MG63 (cell line): ENCODE measurements around the gene MYO1E. TPM values are rescaled to one million over a fixed set of nuclear protein-coding genes. Genes with fewer than 3 reads are reported as not detected.
"Not testable (repeated sequence)": the region's sequence is repeated elsewhere in the genome, so short reads cannot be mapped to it uniquely, and the experiment has no call there.

ENCODE experiments used
- DNase-seq: peaks from one replicate; pipeline ENCODE4 v3.0.0-alpha.2; 2020
- H3K27me3 ChIP-seq: fragments of 250-450 bp; sonication (Bioruptor Pico); 2 replicates; pipeline ENCODE4 v1.5.1; 2020; ENCODE audit warnings: mild to moderate bottlenecking, moderate library complexity
- H3K36me3 ChIP-seq: fragments of 250-450 bp; sonication (Bioruptor Pico); 2 replicates; pipeline ENCODE4 v1.5.1; 2020; ENCODE audit warnings: mild to moderate bottlenecking, moderate library complexity
- H3K4me3 ChIP-seq: fragments of 250-450 bp; sonication (Bioruptor Pico); 2 replicates; pipeline ENCODE4 v1.5.1; 2020; ENCODE audit warnings: mild to moderate bottlenecking, moderate library complexity
- H3K9me3 ChIP-seq: fragments of 250-450 bp; sonication (Bioruptor Pico); 2 replicates; pipeline ENCODE4 v1.5.1; 2020; ENCODE audit warnings: mild to moderate bottlenecking, moderate library complexity
- total RNA-seq: library from RNA; depleted of rRNA; stranded (reverse); fragments of >200 nt; shearing (Covaris generic); gene quantifications from 2 replicates; pipeline ENCODE4 v1.2.3, GENCODE V29; 2014; ENCODE audit warnings: low replicate concordance; rRNA removed

The MYO1E gene
- total RNA-seq: 45.1 and 96.3 TPM in 2 replicates

DNA sequence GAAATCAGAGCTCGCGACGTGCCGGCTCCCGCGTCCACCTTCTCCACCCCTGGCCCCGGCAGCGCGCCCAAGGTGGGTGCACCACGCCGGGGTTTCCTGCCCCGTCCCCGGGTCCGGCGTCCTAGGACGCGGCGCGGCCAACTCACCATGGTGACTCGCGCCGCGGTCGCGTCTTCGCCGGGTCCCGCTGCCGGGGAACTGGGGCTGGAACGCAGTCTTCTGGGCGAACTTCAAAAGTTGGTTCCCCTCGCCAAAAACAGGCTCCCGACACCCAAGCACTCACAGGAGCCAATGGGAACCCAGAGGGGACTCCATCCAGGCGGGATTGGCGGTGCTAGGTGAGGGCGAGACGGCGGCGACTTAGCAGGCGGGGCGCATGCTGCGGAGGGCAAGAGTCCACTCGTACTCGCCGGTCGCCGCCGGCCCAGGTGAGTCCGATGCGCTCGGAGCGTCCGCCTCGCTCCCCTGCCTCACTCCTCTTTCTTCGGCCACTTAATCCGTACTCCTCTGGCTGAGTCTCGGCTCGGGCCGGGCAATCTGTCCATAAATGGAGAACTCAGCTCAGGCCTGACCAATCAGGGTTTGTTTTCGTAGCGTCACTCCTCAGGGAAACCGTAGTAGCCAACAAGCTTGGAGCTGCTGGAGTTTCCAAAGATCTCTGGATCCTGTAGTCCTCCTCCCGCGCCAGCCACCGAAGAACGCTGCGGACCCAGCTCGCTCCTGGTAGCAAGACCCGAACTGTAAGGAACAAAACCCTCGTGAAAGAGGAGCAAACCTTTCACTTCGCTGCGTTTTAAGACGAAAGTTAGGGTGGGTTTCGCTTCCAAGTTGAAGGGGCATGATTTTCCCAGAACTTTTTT lies at the start of gene MYO1E:
MYO1E (minus strand) TSS at position 520 of the 860 bp plus-strand sequence; CDS start at position 149, 371 bp downstream.
- no peaks in the 10 kb centered on the region; the same call in 1 of the 2 replicates for H3K36me3 ChIP-seq
- DNase-seq: peak; percentile 93
- H3K9me3 ChIP-seq: no peaks in the 10 kb centered on the region
- peak within 1 kb of the TSS; percentile 79 for H3K4me3 ChIP-seq
- H3K27me3 ChIP-seq: no peaks in the 10 kb centered on the region

DNA sequence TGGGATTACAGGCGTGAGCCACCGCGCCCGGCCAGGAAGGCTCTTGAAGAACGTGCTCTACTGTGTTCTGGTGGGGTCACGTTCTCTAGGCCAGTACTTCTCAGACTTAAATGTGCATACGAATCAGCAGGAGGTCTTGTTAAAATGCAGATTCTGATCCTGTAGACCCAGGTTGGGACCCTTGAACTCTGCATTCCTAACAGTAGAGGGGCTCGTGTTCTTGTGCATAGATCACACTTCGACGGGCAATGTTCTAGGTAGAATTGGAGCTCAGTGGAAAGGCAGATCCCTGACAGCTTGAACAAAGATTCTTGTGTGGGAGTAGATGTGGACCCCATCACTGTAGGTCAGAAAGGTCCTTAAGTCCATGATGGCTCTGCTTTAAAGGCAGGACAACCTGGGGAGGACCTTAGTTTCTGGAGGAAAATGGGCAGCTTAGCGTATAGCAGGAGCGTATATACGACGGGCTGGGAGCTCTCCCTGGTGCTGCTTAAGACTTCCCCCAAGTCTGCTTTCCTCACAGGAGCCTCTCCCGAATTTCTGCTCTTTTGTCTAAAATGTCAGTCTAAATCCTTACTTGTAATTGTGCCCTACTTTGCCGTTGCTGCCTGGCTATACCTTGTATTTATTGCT lies 48.4 kb upstream of the MYO1E start:
- no peaks in the 10 kb centered on the region for H3K9me3 ChIP-seq
- H3K36me3 ChIP-seq: no peaks in the 10 kb centered on the region
- H3K27me3 ChIP-seq: peaks cover 52% of the 10 kb centered on the region
- DNase-seq: peak; percentile 12
- H3K4me3 ChIP-seq: no peak overlapping the region

DNA sequence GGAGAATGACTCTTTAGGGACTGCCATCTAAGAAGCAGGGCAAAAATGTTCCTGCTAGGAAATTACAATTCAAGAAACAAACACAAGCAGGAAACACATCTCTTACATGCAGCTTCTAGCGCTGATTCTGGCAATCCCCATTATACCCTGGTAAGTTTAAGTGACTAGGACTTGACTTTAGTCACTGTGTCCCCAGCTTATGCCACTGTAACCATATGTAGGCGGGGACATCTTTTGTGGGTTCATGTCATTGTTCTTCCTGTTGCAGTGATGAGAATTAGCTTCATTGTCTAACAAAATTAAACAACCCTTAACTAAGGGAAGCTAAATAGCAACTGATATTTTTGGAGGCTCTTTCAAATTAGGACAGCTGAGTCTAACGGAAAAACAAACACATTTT lies 47.4 kb upstream of the MYO1E start:
- Histone ChIP-seq H3K27me3 (peaks cover 53% of the 10 kb centered on the region), H3K36me3 (no peaks in the 10 kb centered on the region), H3K4me3 (no peak overlapping the region), H3K9me3 (no peaks in the 10 kb centered on the region)
- DNase-seq: no peak

DNA sequence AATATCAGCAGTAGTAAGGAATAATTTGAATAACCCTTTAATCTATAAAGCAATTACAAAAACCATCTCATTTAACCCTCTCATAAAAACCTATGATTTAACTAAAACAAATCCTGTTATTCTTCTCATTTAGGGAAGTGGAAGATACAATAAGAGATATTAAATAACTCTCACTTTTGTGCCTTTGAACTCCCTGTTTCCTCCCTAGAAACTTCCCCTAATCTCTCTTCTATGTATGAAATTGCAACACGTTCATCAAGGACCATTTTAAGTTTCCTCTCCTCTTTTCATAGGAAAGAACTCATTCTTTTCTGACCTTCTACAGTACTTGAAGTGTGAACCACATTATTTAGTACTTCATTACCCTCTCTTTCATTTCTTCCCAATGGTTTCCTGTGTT lies 46.5 kb upstream of the MYO1E start:
- Histone ChIP-seq H3K4me3 (no peak overlapping the region), H3K36me3 (no peaks in the 10 kb centered on the region), H3K9me3 (no peaks in the 10 kb centered on the region), H3K27me3 (peaks cover 44% of the 10 kb centered on the region)
- no peak for DNase-seq

DNA sequence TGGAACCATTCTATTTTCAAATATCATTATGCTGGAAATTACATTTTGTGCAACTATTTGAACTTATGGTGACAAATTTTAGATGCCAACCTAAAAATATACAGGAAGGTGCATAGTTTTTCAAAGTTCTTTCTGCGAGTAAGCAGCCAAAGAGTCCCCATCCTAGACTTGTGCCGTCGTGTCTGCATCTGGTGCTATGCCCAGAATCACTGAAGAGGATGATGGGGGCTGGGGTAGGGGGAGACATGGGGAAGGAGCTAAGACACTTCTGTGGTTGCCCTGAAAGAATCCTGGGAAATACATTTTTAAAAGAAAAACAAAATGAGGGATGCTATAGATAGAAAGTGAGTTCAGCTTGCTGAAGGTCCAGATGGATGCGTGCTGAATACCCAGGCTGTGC lies 44.1 kb upstream of the MYO1E start:
- Histone ChIP-seq H3K9me3 (no peaks in the 10 kb centered on the region), H3K27me3 (peaks cover 30% of the 10 kb centered on the region), H3K36me3 (no peaks in the 10 kb centered on the region), H3K4me3 (no peak overlapping the region)
- no peak for DNase-seq

DNA sequence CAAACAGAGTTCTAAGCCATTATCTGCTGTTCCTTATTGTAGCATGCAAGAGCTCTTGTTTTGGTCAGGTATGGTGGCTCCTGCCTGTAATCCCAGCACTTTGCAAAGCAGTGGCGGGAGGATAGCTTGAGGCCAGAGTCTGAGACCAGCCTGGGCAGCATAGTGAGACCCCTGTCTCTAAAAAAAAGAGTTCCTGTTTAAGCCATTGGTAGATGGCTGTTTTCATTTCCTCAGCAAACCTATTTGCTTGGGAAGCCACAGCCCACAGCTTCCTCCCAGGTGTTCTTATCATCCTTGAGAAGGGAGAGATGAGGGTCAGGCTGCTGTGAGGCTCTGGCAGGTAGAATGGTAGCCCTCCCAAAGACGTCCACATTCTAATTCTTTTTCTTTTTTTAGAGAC lies 40.9 kb upstream of the MYO1E start:
- DNase-seq: no peak
- Histone ChIP-seq H3K27me3 (peaks cover 15% of the 10 kb centered on the region), H3K9me3 (no peaks in the 10 kb centered on the region), H3K36me3 (no peaks in the 10 kb centered on the region), H3K4me3 (no peak overlapping the region)

DNA sequence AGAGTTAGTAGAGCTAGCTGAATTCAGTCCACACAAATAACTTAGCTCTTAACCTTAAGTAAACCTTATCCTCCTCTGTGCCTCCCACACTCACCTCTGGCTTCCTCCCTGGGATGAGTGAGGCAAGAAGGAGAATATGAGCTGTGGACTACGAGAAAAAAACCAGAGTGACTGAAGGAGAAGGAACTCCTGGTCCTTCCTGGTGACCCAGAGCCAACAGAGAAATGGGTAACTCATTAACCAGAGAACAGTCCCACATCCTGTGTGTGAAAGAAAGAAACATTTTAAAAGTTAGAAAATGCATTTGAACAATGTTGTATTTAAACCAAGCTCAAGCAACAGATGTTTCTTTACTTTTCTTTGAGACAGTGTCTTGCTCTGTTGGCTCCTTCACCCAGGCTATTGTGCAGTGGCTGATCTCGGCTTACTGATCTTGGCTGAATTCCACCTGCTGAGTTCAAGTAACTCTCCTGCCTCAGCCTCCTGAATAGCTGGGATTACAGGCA lies 37.8 kb upstream of the MYO1E start:
- Histone ChIP-seq H3K4me3 (no peak overlapping the region), H3K27me3 (no peaks in the 10 kb centered on the region), H3K36me3 (no peaks in the 10 kb centered on the region), H3K9me3 (no peaks in the 10 kb centered on the region)
- DNase-seq: peak; percentile 17

DNA sequence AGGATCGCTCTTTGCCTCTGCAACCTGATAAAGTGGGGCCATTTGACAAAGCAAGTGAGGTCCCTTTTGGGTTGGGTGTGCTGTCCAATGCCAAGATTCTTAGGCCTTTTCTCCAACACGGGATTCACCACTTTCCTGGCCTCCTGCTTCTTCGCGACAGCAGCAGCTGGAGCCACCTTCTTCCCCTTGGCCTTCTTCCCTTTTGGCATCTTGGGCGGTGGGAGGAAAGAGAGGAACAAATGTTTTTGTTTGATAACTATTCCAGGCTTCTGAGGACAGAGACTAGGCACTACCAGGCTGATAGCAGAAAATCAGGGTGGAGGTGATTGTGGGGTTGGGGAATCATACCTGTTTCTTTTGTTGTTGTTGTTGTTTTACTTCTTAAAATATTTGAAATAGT lies 35.3 kb upstream of the MYO1E start:
- H3K27me3 ChIP-seq: no peaks in the 10 kb centered on the region
- H3K9me3 ChIP-seq: no peaks in the 10 kb centered on the region
- no peak for DNase-seq
- no peak overlapping the region for H3K4me3 ChIP-seq
- no peaks in the 10 kb centered on the region for H3K36me3 ChIP-seq

DNA sequence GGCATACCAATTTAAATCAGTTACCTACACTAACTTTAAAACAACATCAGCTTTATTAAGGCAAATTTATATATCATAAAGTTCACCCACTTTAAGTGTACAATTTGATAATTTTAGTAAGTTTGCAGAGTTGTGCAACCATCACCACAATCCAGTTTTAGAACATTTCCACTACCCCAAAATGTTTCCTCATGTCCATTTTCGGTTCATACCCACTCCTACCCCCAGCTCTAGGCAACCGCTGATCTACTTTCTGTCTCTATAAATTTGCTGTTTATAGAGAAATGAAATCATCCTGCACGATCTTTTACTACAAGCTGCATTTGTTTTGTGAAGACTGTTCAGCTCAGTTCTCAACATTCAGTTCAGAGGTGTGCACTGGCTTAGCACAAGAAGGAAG lies 33.8 kb upstream of the MYO1E start:
- H3K27me3 ChIP-seq: no peaks in the 10 kb centered on the region
- DNase-seq: no peak
- H3K9me3 ChIP-seq: no peaks in the 10 kb centered on the region
- no peaks in the 10 kb centered on the region for H3K36me3 ChIP-seq
- H3K4me3 ChIP-seq: no peak overlapping the region

DNA sequence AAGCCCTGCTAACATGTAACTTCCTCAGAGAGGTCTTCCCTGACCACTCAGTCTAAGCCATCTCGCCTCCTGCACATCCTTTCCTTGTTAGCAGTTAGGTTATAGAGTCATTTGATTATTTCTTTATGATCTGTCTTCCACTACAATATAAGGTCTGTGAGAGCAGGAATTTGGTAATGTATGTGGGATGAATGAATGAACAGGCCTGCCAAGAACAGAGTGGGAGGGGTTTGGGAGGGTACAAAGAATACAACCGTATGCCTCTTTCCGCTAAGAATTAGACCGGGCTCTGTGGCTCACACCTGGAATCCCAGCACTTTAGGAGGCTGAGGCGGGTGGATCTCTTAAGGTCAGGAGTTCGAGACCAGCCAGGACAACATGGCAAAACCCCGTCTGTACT lies 32.4 kb upstream of the MYO1E start:
- no peaks in the 10 kb centered on the region for H3K27me3 ChIP-seq
- H3K9me3 ChIP-seq: no peaks in the 10 kb centered on the region
- no peak overlapping the region for H3K4me3 ChIP-seq
- H3K36me3 ChIP-seq: no peaks in the 10 kb centered on the region
- DNase-seq: no peak

DNA sequence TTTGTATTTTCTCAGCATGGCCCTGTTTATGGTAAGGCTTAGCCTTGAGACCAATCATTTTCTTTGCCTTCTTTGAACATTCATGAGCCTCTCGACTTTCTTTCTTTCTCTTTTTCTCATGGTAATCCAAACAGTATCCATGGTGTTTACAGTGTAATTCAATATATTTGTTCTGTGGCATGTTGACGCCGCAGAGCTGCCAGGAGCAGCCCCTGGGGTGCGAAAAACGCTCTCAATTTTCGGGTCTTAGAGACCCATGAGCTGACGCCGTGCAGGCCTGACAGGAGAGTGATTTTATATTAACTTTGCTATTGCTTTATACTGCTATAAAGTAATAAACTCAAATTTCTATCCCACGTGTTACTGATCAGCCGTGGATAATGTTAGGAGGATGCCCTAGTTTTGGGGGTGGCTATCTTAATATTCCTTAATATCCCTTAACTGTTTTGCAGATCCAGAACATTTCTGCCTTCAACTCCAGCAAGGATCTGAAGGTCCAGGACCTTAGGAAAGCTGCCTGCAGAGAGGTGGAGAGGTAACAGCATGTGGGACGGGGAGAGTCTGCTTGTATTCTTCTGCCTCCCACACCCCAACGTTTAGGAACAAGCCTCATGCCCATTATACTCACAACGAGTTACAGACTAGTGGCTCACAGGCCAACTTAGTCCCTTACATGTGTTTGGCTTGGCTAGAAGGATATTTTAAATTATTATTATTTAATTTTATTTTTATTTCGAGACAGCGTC lies 29.3 kb upstream of the MYO1E start:
- Histone ChIP-seq H3K9me3 (no peaks in the 10 kb centered on the region; the same call in 1 of the 2 replicates), H3K4me3 (no peak overlapping the region), H3K27me3 (no peaks in the 10 kb centered on the region), H3K36me3 (no peaks in the 10 kb centered on the region)
- DNase-seq: no peak

DNA sequence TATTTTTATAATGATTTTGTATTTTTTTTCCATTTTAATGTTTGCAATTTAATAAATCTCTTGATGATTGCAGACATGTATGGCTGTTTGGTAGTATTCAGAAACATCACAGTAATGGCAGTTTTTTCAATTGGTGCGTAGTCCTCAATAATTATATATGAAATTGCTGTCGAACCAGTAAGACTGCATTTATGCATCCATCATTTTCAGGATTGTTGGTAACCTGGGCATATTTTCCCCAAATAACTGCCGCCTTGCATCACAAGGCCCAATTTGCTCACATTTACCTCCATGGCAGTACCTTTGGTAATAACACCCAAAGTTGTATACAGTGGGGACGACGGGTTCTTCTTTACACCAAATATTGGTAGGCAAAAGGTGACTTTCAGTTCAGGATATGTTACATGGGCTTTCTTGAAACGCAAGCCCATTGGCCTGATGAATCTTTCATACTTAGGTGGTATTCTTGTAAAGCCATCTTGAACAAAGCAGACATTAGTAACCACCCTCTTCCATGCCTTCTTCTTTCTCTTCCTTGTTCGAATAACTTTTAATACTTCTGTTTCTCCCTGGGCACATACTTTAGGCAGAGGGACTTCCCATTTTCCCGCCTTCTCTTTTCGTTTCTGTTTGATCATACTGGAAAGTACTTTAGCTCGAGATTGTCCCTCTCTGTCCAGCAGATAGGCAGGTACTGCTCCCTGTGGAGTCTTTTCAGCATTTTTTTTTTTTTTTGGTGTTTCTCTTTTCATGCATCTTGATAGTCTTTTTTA lies 28.6 kb upstream of the MYO1E start:
- not testable (repeated sequence) for H3K4me3 ChIP-seq, H3K9me3 ChIP-seq, H3K27me3 ChIP-seq, DNase-seq, H3K36me3 ChIP-seq

DNA sequence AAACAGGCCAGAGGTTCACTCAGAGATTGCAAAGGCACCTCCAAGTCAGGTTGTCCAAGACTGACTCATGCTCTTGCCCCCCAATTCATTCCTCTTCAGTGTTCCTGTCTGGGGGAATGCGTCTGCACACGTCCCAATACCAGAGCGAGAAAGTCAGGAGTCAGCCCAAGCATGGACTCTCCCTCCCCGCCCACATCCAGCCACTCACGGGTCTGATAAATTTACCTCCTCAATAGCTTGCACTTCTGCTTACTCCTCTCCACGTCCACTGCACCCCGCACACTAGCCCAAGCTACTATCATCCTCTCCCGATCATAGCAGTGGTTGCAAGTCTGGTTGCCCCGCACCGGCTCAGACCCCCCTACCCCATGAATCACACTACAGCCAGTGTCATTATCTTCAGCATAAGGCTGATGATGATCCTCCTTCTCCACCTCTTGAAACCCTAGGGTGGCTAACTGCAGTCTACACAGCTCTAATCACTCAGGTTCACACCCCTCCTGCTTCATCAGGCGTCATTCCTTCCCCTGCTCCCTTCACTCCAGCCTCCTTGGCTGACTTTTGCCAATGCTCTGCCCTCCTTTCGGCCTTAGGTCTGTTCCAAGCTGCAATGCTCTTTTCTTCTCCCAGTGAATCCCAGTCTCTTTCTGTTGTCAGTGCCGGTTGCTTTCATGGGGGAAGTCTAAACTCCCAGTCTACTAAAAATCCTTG lies 27.6 kb upstream of the MYO1E start:
- H3K4me3 ChIP-seq: no peak overlapping the region
- no peak for DNase-seq
- H3K27me3 ChIP-seq: no peaks in the 10 kb centered on the region
- no peaks in the 10 kb centered on the region; the same call in 1 of the 2 replicates for H3K9me3 ChIP-seq
- no peaks in the 10 kb centered on the region for H3K36me3 ChIP-seq

DNA sequence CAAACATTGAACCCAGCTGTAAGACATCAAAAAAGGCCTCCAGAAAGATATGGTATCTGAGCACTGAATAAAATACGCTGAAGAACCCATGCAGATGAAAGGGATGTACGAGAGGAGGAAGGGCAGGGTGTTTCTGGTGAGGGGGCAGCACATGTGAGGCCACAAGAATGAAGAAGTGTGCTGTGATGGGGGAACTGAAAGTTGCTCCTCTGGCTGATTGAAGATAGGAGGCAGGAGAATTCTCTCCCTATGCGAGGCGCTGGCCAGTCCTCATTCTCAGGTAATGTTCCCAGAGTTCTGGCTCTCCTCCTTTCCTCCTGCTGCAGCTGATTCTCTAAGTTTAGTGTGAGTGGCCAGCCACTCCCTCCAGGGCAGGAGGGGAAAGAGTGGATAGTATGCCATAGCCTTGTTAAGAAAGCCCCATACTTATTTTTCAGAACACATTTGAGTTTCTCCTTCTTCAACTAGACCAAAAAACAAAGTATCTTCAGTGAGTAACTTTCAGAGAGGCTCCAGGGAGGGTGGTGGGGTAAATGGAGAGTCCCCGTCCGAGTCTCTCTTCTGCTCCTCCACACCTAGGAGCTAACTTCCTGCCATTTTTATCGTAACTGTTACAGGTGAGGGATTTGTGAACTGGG lies 26.9 kb upstream of the MYO1E start:
- Histone ChIP-seq H3K36me3 (no peaks in the 10 kb centered on the region), H3K27me3 (no peaks in the 10 kb centered on the region), H3K4me3 (no peak overlapping the region), H3K9me3 (no peaks in the 10 kb centered on the region; the same call in 1 of the 2 replicates)
- no peak for DNase-seq

DNA sequence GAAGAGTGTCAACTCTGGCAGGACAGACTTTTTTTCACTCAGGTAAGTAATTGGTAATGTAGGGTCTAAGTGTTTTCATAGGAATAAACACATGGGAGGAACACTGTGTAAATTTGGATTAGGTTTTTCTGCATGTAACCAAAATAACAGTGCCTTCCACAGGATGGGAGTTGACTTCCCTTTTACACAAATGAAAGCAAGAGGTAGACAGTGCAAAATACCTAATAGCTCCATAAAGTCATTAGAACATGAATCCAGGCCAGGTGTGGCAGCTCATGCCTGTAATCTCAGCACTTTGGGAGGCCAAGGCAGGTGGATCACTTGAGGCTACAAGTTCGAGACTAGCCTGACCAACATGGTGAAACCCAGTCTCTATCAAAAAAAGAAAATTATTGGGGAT lies 25.5 kb upstream of the MYO1E start:
- no peaks in the 10 kb centered on the region for H3K36me3 ChIP-seq
- no peak for DNase-seq
- no peak overlapping the region for H3K4me3 ChIP-seq
- H3K27me3 ChIP-seq: no peaks in the 10 kb centered on the region
- no peaks in the 10 kb centered on the region; the same call in 1 of the 2 replicates for H3K9me3 ChIP-seq
